GM10266 (cell line): Measurements from ENCODE around the gene ARID1B.

Experiments used
- DNase-seq: peaks from one replicate; pipeline ENCODE4 v3.0.0; 2012; ENCODE audit errors: extremely low spot score
- TF ChIP-seq, protein P1 (sequence below): IDR thresholded peaks from 2 replicates; pipeline ENCODE4 v1.5.1; 2012; ENCODE audit warnings: mild to moderate bottlenecking, low read depth; ENCODE audit not compliant: control insufficient read depth, insufficient read depth; ENCODE audit errors: missing control alignments

The ARID1B gene

GRCh38 chr6:156988276-156989158, 211.3 kb downstream of the ARID1B start:
- TF ChIP-seq, protein P1, sequence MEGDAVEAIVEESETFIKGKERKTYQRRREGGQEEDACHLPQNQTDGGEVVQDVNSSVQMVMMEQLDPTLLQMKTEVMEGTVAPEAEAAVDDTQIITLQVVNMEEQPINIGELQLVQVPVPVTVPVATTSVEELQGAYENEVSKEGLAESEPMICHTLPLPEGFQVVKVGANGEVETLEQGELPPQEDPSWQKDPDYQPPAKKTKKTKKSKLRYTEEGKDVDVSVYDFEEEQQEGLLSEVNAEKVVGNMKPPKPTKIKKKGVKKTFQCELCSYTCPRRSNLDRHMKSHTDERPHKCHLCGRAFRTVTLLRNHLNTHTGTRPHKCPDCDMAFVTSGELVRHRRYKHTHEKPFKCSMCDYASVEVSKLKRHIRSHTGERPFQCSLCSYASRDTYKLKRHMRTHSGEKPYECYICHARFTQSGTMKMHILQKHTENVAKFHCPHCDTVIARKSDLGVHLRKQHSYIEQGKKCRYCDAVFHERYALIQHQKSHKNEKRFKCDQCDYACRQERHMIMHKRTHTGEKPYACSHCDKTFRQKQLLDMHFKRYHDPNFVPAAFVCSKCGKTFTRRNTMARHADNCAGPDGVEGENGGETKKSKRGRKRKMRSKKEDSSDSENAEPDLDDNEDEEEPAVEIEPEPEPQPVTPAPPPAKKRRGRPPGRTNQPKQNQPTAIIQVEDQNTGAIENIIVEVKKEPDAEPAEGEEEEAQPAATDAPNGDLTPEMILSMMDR, result no peak
- DNase-seq, result no peak

DNA sequence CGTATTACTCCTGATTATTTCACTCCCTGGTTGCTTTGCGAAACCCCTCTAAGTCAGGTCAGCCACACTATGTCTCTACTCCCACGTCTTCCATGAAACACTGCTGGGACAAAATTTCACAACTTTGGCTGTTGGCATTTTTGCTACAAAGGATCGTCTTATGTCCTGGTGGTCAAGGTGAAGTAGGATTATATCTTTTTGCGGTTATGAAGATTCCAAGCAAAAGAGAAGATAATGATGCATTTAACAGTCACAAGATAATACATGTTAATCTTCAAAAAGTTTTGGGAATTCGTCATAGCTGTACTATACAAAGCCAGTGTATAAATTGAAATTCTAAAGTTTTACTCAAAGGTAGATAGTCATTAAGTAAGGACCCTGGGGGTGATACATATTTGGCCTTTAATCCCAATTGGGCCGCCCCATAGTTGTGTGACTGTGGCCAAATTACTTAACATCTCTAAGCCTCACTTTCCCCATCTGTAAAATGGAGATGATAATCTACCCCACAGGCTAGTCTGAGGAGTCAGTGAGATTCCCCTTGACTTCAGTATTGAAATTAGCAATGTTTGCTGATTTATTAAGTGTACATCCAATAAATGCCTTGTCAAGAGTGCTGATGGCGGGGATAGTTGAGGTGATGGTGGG, 212.1 kb downstream of the ARID1B start:
- TF ChIP-seq, protein P1, result no peak
- no peak for DNase-seq

- DNase-seq, result no peak
- TF ChIP-seq, protein P1, result no peak
Measured at GRCh38 chr6:156992020-156992804, 215.0 kb downstream of the ARID1B start.

DNA sequence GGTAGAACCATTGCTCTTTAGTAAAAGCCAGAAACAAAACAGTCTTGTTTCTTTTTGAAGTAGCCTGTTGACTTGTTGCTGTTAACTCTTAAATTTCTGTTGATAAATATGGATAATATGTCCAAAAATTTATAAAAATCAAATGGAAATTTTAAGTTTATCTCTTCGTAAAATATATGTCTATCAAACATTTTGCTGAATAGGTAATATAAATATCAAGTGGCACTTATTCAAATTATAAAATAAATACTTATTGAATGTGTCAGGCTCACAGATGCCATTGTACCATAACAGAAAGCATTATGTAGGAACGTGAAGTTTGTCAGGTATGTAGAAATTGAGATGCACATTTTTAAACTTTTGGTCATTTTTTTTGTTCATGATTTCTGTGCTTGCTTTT, 216.5 kb downstream of the ARID1B start:
- TF ChIP-seq, protein P1, result no peak
- no peak for DNase-seq

DNA sequence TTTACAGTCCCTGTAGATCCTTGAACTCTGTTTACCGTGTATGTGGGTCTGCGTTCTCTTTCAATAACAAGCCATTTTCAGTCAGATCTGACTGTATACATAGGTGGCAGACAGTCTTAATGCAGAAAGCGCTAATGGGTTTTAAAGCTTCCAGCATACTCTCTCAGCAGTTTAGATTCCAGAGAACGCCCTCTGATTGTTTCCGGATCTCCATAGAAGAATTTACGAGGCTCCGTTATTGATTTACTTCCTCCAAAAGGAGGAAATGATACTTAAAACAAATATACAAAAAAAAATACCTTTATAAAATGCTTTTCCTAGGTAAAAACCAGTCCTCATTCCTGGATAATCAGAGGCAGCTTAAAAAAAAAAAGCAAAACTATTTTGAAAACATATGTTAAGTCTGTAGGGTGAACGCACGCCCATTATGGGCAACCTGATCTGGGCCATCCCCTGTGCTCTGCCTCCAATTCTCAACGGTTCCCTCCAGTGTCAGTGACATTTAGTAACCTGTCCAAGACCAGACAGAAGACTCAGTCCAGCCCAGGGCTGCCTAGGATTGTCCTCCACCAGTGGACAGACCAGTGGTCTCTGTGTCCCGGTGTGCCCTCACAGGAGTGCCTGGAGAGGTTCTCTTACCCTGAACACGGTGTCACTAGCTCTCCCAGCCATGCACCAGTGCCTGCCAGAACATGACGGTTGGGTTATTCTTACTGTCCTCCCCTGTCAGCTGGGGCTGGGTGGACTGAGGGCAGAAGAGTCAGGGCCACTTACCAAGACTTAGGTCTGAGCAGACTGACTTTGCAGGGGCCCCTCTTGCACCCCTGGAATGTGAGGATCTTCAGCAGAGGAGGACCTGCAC, 217.3 kb downstream of the ARID1B start:
- TF ChIP-seq, protein P1, result no peak
- no peak for DNase-seq

DNA sequence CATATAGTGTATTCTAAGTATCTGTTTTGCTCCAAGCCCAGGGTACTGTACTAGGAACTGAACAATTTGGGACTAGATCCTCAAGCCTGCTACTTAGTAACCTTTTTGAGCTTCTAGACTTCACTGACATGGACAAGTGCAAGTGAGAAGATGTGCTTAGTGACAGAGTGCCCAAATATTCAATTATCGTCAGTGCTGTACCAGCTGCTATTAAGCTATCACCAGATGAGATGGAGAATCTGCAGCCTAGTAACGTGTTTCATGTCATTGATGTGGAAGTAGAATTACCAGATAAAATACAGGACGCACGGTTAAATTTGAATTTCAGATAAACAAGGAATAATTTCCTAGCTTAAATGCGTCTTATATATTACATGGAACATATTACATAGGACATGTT, 218.3 kb downstream of the ARID1B start:
- DNase-seq, result no peak
- TF ChIP-seq, protein P1, result no peak
